ENCODE results near the gene ADORA1.

ADORA1 gene

GRCh38 chr1:203159844-203160243 is 32.3 kb downstream of the ADORA1 start:
- TF ChIP-seq POLR2AphosphoS5 (IDR thresholded peaks at IDR 0.05; ENCODE audit: low read depth, low read length) (no peak), REST (IDR thresholded peaks at IDR 0.05; ENCODE audit: insufficient read depth in 1 of 2, low read depth in 2 of 2, low read length in 2 of 2) (no peak)

GRCh38 chr1:203161175-203161574 is 33.6 kb downstream of the ADORA1 start:
- TF ChIP-seq TAF1 (IDR thresholded peaks at IDR 0.05; ENCODE audit: borderline replicate concordance, insufficient read depth, low read length) (no peak), POLR2AphosphoS5 (IDR thresholded peaks at IDR 0.05; ENCODE audit: low read depth, low read length) (no peak), SIN3A (IDR thresholded peaks at IDR 0.05; ENCODE audit: borderline replicate concordance, insufficient read depth, low read length) (no peak)

GRCh38 chr1:203161703-203162102 is 34.2 kb downstream of the ADORA1 start:
- no peak for TF ChIP-seq POLR2AphosphoS5 (IDR thresholded peaks at IDR 0.05; ENCODE audit: low read depth, low read length)
- no peak for TF ChIP-seq SIN3A (IDR thresholded peaks at IDR 0.05; ENCODE audit: borderline replicate concordance, insufficient read depth, low read length)
- no peak for TF ChIP-seq FOXP2 (optimal IDR thresholded peaks at IDR 0.05; ENCODE audit: borderline replicate concordance, extremely low read depth, extremely low read length, insufficient read depth)
- TF ChIP-seq TAF1 (IDR thresholded peaks at IDR 0.05; ENCODE audit: borderline replicate concordance, insufficient read depth, low read length) = no peak
- TF ChIP-seq REST (IDR thresholded peaks at IDR 0.05; ENCODE audit: insufficient read depth in 1 of 2, low read depth in 2 of 2, low read length in 2 of 2) = no peak

GRCh38 chr1:203162403-203162802 is 34.9 kb downstream of the ADORA1 start:
- TF ChIP-seq FOXP2 (optimal IDR thresholded peaks at IDR 0.05; ENCODE audit: borderline replicate concordance, extremely low read depth, extremely low read length, insufficient read depth) = no peak
- TF ChIP-seq POLR2AphosphoS5 (IDR thresholded peaks at IDR 0.05; ENCODE audit: low read depth, low read length) = no peak
- no peak for TF ChIP-seq SIN3A (IDR thresholded peaks at IDR 0.05; ENCODE audit: borderline replicate concordance, insufficient read depth, low read length)
- no peak for TF ChIP-seq TAF1 (IDR thresholded peaks at IDR 0.05; ENCODE audit: borderline replicate concordance, insufficient read depth, low read length)

GRCh38 chr1:203163891-203164635 is 36.5 kb downstream of the ADORA1 start:
- TF ChIP-seq TAF1 (IDR thresholded peaks at IDR 0.05; ENCODE audit: borderline replicate concordance, insufficient read depth, low read length) (no peak), FOXP2 (optimal IDR thresholded peaks at IDR 0.05; ENCODE audit: borderline replicate concordance, extremely low read depth, extremely low read length, insufficient read depth) (no peak), POLR2AphosphoS5 (IDR thresholded peaks at IDR 0.05; ENCODE audit: low read depth, low read length) (no peak), SIN3A (IDR thresholded peaks at IDR 0.05; ENCODE audit: borderline replicate concordance, insufficient read depth, low read length) (no peak), REST (IDR thresholded peaks at IDR 0.05; ENCODE audit: insufficient read depth in 1 of 2, low read depth in 2 of 2, low read length in 2 of 2) (no peak)

GRCh38 chr1:203165101-203165799 is 37.7 kb downstream of the ADORA1 start:
- TF ChIP-seq REST (IDR thresholded peaks at IDR 0.05; ENCODE audit: insufficient read depth in 1 of 2, low read depth in 2 of 2, low read length in 2 of 2) (no peak), FOXP2 (optimal IDR thresholded peaks at IDR 0.05; ENCODE audit: borderline replicate concordance, extremely low read depth, extremely low read length, insufficient read depth) (no peak), POLR2AphosphoS5 (IDR thresholded peaks at IDR 0.05; ENCODE audit: low read depth, low read length) (no peak), SIN3A (IDR thresholded peaks at IDR 0.05; ENCODE audit: borderline replicate concordance, insufficient read depth, low read length) (no peak), TAF1 (IDR thresholded peaks at IDR 0.05; ENCODE audit: borderline replicate concordance, insufficient read depth, low read length) (no peak)

All from PFSK-1 (cell line).